HepG2 (cell line): ENCODE data around the gene COG5. TPM values are rescaled to one million over a fixed set of nuclear protein-coding genes. Genes with fewer than 3 reads are reported as not detected.

Experiments
- ATAC-seq: fragments of 200-7000 bp; cut with Tn5 transposase; 3 replicates; pipeline ENCODE4 v1.9.1; 2020; ENCODE audit warnings: mild to moderate bottlenecking, moderate library complexity
- BruUV-seq: library from RNA; stranded (reverse); fragments of 400-500 nt; replicated peaks from 2 replicates; lab custom pipeline; 2021; lab: Mats Ljungman, UMichigan
- CTCF ChIA-PET: fragments of 300-600 bp; formaldehyde crosslinking; extraction: SDS; loops from one replicate; lab custom pipeline; 2021; ENCODE audit warnings: low total read pairs, inconsistent platforms, low intra/inter-chr PET ratio; lab: Yijun Ruan, JAX
- POLR2A ChIA-PET: fragments of 350-600 bp; sonication (Branson Sonifier 250); formaldehyde crosslinking; loops from one replicate; lab custom pipeline; 2020; ENCODE audit warnings: antibody characterized with exemption, inconsistent platforms; lab: Yijun Ruan, JAX
- DNase-seq: peaks from one replicate; pipeline ENCODE4 v3.0.0-alpha.2; 2015; ENCODE audit warnings: low spot score
- FAIRE-seq: peaks from 3 replicates; lab custom pipeline; 2011; peaks lifted over from hg19 to GRCh38; lab: Jason Lieb, UNC
- H2AFZ ChIP-seq: one replicate; pipeline ENCODE4 v1.6.1; 2011; ENCODE audit warnings: low read length, inconsistent platforms
- H3K27ac ChIP-seq: fragments of 300-600 bp; 3 replicates; pipeline ENCODE4 v1.8.0; 2011; ENCODE audit warnings: mixed run types, mild to moderate bottlenecking, mixed read lengths, low read length, inconsistent platforms; ENCODE audit not compliant: insufficient read depth; ENCODE audit errors: extremely low read length
- H3K27me3 ChIP-seq, 2 experiments: fragments of 200-600 bp in 1 of 2; 2 replicates in 1 of 2; 3 replicates in 1 of 2; pipeline versions ENCODE4 v1.6.0 to v1.8.0; 2011; ENCODE audit warnings: low read length in 2 of 2, mild to moderate bottlenecking in 2 of 2, moderate library complexity in 2 of 2, inconsistent platforms in 1 of 2; ENCODE audit not compliant: insufficient read depth in 2 of 2, control insufficient read depth in 1 of 2
- H3K36me3 ChIP-seq, 2 experiments: fragments of 200-600 bp in 1 of 2; replicated peaks in 1 of 2; 2 replicates in 1 of 2; 3 replicates in 1 of 2; pipeline versions ENCODE4 v1.5.1 to v1.8.0; 2011; ENCODE audit warnings: low read length in 2 of 2, inconsistent platforms in 1 of 2; ENCODE audit not compliant: insufficient read depth in 2 of 2, control insufficient read depth in 1 of 2
- H3K4me1 ChIP-seq: 2 replicates; pipeline ENCODE4 v1.5.1; 2012; ENCODE audit warnings: low read length, inconsistent platforms; ENCODE audit not compliant: insufficient read depth
- H3K4me2 ChIP-seq: 2 replicates; pipeline ENCODE4 v1.6.0; 2011; ENCODE audit warnings: low read depth, low read length, inconsistent platforms
- H3K4me3 ChIP-seq, 3 experiments: fragments of 200-600 bp in 1 of 3; sonication (generic), shearing (Covaris generic) in 1 of 3; replicated peaks in 1 of 3; 2 replicates each; pipeline ENCODE4 v1.5.1; 2011 to 2016; ENCODE audit warnings: low read length in 3 of 3, inconsistent platforms in 2 of 3, low read depth in 2 of 3, mild to moderate bottlenecking in 2 of 3, control low read depth in 1 of 3, mixed read lengths in 1 of 3; ENCODE audit not compliant: insufficient read depth in 1 of 3
- H3K79me2 ChIP-seq: one replicate; pipeline ENCODE4 v1.6.1; 2011; ENCODE audit warnings: low read length, inconsistent platforms; ENCODE audit not compliant: insufficient read depth
- H3K9ac ChIP-seq: 2 replicates; pipeline ENCODE4 v1.6.0; 2011; ENCODE audit warnings: mild to moderate bottlenecking, low read depth, low read length, inconsistent platforms; ENCODE audit not compliant: insufficient read depth
- H3K9me3 ChIP-seq: 2 replicates; pipeline ENCODE4 v1.5.1; 2012; ENCODE audit warnings: mild to moderate bottlenecking, low read length
- H4K20me1 ChIP-seq: 2 replicates; pipeline ENCODE4 v1.6.0; 2011; ENCODE audit warnings: inconsistent platforms, mild to moderate bottlenecking, low read length, moderate library complexity; ENCODE audit not compliant: insufficient read depth
- CEBPB ChIP-seq: IDR thresholded peaks from 2 replicates; pipeline ENCODE4 v1.6.1; 2011; ENCODE audit warnings: low read depth, low read length, improper control_type of control experiment, borderline replicate concordance
- CTCF ChIP-seq: sonication (generic); formaldehyde crosslinking; IDR thresholded peaks from 2 replicates; pipeline ENCODE4 v1.5.0; 2020; ENCODE audit warnings: mild to moderate bottlenecking, missing genetic modification reagents, moderate library complexity
- FOXK1 ChIP-seq: sonication (generic); formaldehyde crosslinking; IDR thresholded peaks from 2 replicates; pipeline ENCODE4 v1.4.0; 2020; ENCODE audit warnings: low read depth, missing genetic modification reagents, borderline replicate concordance
- SIN3B ChIP-seq: fragments of 150-350 bp; IDR thresholded peaks from 2 replicates; pipeline ENCODE4 v1.6.1; 2014; ENCODE audit warnings: low read length
- SNAPC4 ChIP-seq: sonication (generic); formaldehyde crosslinking; IDR thresholded peaks from 2 replicates; pipeline ENCODE4 v1.4.0; 2020; ENCODE audit warnings: mild to moderate bottlenecking, missing genetic modification reagents
- ZBTB21 ChIP-seq: sonication (generic); formaldehyde crosslinking; IDR thresholded peaks from 2 replicates; pipeline ENCODE4 v1.4.0; 2020; ENCODE audit warnings: missing genetic modification reagents
- ZNF232 ChIP-seq: sonication (generic); formaldehyde crosslinking; IDR thresholded peaks from 2 replicates; pipeline ENCODE4 v1.4.0; 2020; ENCODE audit warnings: missing genetic modification reagents, borderline replicate concordance
- ZNF512 ChIP-seq: sonication (generic); formaldehyde crosslinking; IDR thresholded peaks from 2 replicates; pipeline ENCODE4 v1.4.0; 2020; ENCODE audit warnings: mild to moderate bottlenecking, missing genetic modification reagents
- ZNF562 ChIP-seq: sonication (generic); formaldehyde crosslinking; IDR thresholded peaks from 2 replicates; pipeline ENCODE4 v1.8.0; 2022; ENCODE audit warnings: missing genetic modification reagents, borderline replicate concordance
- ZNF574 ChIP-seq: sonication (generic); formaldehyde crosslinking; IDR thresholded peaks from 2 replicates; pipeline ENCODE4 v1.4.0; 2020; ENCODE audit warnings: missing genetic modification reagents
- WGBS: methylation state at CpG from one replicate; pipeline ENCODE4 v1.1.6; 2017; ENCODE audit warnings: low lambda C conversion rate; 5-methylcytosine and 5-hydroxymethylcytosine counted together
- in situ Hi-C: cut with HindIII; loops from 2 replicates; pipeline ENCODE4 v1.10.0; 2017; ENCODE audit warnings: low pct_unique_long_range_greater_than_20kb; ENCODE audit not compliant: extremely low pct_ligation_motif_present
- intact Hi-C: fragments of 100-400 bp; cut with micrococcal nuclease; formaldehyde crosslinking; loops from one replicate; pipeline ENCODE4 v1.10.0; 2022; ENCODE audit not compliant: unreplicated experiment
- polyA plus RNA-seq, 8 experiments: library from polyadenylated mRNA; depleted of rRNA in 3 of 8; stranded (reverse) in 7 of 8; unstranded in 1 of 8; fragments of >200 nt; fragmentation: Illumina TruSeq in 4 of 8; extraction: Trizol in 4 of 8; gene quantifications; 2 replicates each; pipeline versions ENCODE4 v1.2.1 to v1.2.3, GENCODE V29; 2011 to 2016; ENCODE audit warnings: low read depth in 4 of 8, missing spikeins in 1 of 8, mixed read lengths in 1 of 8; ENCODE audit not compliant: insufficient read depth in 1 of 8
- total RNA-seq, 5 experiments: library from RNA; depleted of rRNA; stranded (reverse); fragments of >200 nt; fragmentation: Illumina TruSeq; extraction: Trizol; gene quantifications; 2 replicates each; pipeline ENCODE4 v1.2.3, GENCODE V29; 2016; ENCODE audit warnings: low read depth in 1 of 5
- TF ChIP-seq, protein P1 (sequence below): sonication (generic); formaldehyde crosslinking; IDR thresholded peaks from 2 replicates; pipeline ENCODE4 v1.4.0; 2020; ENCODE audit warnings: mild to moderate bottlenecking, missing genetic modification reagents

The COG5 gene
- total and polyA plus RNA-seq, 2 of the 13 experiments (the other 11 are each of a cell fraction or from before 2014, with no cell fraction given), result 20.4 to 31.3 TPM

DNA sequence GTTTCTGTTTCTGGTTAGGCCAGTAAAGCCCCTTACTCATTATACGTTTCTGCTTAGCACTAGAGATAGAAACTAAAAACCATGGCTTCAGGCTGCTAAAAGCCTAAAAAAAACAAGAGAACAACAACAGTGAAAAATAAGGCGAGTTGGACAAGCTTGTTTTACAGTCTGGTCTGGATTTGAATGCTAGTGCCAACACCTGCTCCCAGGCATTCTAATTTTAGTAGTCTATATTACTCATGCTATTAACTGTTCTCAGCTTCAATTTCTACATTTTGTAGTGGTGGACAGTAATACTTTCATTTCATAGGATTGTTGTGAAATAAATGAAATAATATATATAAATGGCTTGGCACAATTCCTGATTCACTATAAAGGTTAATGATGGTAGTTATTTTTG is 286.4 kb downstream of the COG5 start:
- no peaks in the 10 kb centered on the region for H3K4me1 ChIP-seq
- no TSS peak for BruUV-seq
- H3K9ac ChIP-seq, result no peak overlapping the region
- no peak overlapping the region for H2AFZ ChIP-seq
- POLR2A ChIA-PET, result no interaction called here
- H3K27me3 ChIP-seq, result no peaks in the 10 kb centered on the region
- intact Hi-C loops (no loop called here), in situ Hi-C loops (no loop called here)
- WGBS, result 94% methylated on average over 2 of the region's 2 CpGs
- TF ChIP-seq SNAPC4 (CRISPR knock-in tag) (no peak), SIN3B (no peak), CTCF (CRISPR knock-in tag) (no peak), CEBPB (no peak), ZNF574 (CRISPR knock-in tag) (no peak), ZNF512 (CRISPR knock-in tag) (no peak), FOXK1 (CRISPR knock-in tag) (no peak), ZBTB21 (CRISPR knock-in tag) (no peak), ZNF562 (CRISPR knock-in tag) (no peak), ZNF232 (no peak)
- TF ChIP-seq, protein P1, sequence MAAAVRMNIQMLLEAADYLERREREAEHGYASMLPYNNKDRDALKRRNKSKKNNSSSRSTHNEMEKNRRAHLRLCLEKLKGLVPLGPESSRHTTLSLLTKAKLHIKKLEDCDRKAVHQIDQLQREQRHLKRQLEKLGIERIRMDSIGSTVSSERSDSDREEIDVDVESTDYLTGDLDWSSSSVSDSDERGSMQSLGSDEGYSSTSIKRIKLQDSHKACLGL, result no peak
- ATAC-seq (no peak), DNase-seq (no peak), FAIRE-seq (no peak)
- no peaks in the 10 kb centered on the region for H3K79me2 ChIP-seq
- no peak overlapping the region for H3K4me2 ChIP-seq
- CTCF ChIA-PET, result no interaction called here
- H3K9me3 ChIP-seq, result no peaks in the 10 kb centered on the region
- no peaks in the 10 kb centered on the region for H4K20me1 ChIP-seq
- no peak overlapping the region for H3K27ac ChIP-seq
- peaks cover 1 to 7% of the 10 kb centered on the region in 2 experiments; a peak in 2 of 5 replicates for H3K36me3 ChIP-seq
- no peak overlapping the region for H3K4me3 ChIP-seq
